HEK293 (cell line): ENCODE data around the gene IPO9.

Source experiments
- CTCF ChIA-PET: fragments of 350-600 bp; formaldehyde crosslinking; extraction: SDS; loops from one replicate; lab custom pipeline; 2021; ENCODE audit warnings: antibody characterized with exemption; lab: Yijun Ruan, JAX
- POLR2A ChIA-PET: fragments of 300-600 bp; formaldehyde crosslinking; extraction: SDS; loops from one replicate; lab custom pipeline; 2020; ENCODE audit warnings: antibody characterized with exemption, inconsistent platforms; lab: Yijun Ruan, JAX
- H3K27ac ChIP-seq: fragments of 200-500 bp; sonication (Bioruptor generic); 2 replicates; pipeline ENCODE4 v1.5.1; 2014; ENCODE audit warnings: low read depth, low read length, control low read depth, inconsistent platforms; ENCODE audit errors: extremely low read depth
- H3K36me3 ChIP-seq, 2 experiments: fragments of 200-500 bp in 1 of 2; sonication (Bioruptor generic) in 1 of 2; 1 replicate in 1 of 2; 2 replicates in 1 of 2; pipeline ENCODE4 v1.5.1; 2014 to 2017; ENCODE audit warnings: inconsistent platforms in 2 of 2, low read length in 2 of 2; ENCODE audit not compliant: control insufficient read depth in 2 of 2, insufficient read depth in 1 of 2
- H3K4me1 ChIP-seq: fragments of 200-500 bp; sonication (Bioruptor generic); 2 replicates; pipeline ENCODE4 v1.5.1; 2014; ENCODE audit warnings: mild to moderate bottlenecking, low read length, inconsistent platforms; ENCODE audit not compliant: control insufficient read depth, insufficient read depth
- H3K4me3 ChIP-seq: 2 replicates; pipeline ENCODE4 v1.5.1; 2011; ENCODE audit warnings: low read depth, mild to moderate bottlenecking, control low read depth, low read length, moderate library complexity
- H3K9me3 ChIP-seq: fragments of 200-500 bp; sonication (Bioruptor generic); 2 replicates; pipeline ENCODE4 v1.5.1; 2014; ENCODE audit warnings: low read depth, low read length, inconsistent platforms; ENCODE audit not compliant: control insufficient read depth, insufficient read depth
- EGR2 ChIP-seq: fragments of 450-650 bp; formaldehyde crosslinking; IDR thresholded peaks from 2 replicates; pipeline ENCODE4 v1.5.1; 2016; ENCODE audit warnings: low read depth, missing biosample characterization, missing genetic modification characterization
- KLF17 ChIP-seq: fragments of 450-650 bp; formaldehyde crosslinking; IDR thresholded peaks from 2 replicates; pipeline ENCODE4 v1.5.1; 2016; ENCODE audit warnings: missing biosample characterization, missing genetic modification characterization
- REPIN1 ChIP-seq: fragments of 450-650 bp; formaldehyde crosslinking; IDR thresholded peaks from 2 replicates; pipeline ENCODE4 v1.5.1; 2017; ENCODE audit warnings: missing biosample characterization, missing genetic modification characterization, low read depth
- ZIC2 ChIP-seq: fragments of 450-650 bp; formaldehyde crosslinking; IDR thresholded peaks from 2 replicates; pipeline ENCODE4 v1.5.1; 2016; ENCODE audit warnings: missing biosample characterization, missing genetic modification characterization
- ZNF155 ChIP-seq: fragments of 450-650 bp; formaldehyde crosslinking; IDR thresholded peaks from 2 replicates; pipeline ENCODE4 v1.5.1; 2016; ENCODE audit warnings: missing biosample characterization, missing genetic modification characterization
- ZNF223 ChIP-seq: fragments of 450-650 bp; formaldehyde crosslinking; IDR thresholded peaks from 2 replicates; pipeline ENCODE4 v1.5.1; 2016; ENCODE audit warnings: missing biosample characterization, missing genetic modification characterization
- ZNF24 ChIP-seq: fragments of 450-650 bp; formaldehyde crosslinking; IDR thresholded peaks from 2 replicates; pipeline ENCODE4 v1.5.1; 2016; ENCODE audit warnings: missing biosample characterization, missing genetic modification characterization
- ZNF341 ChIP-seq: fragments of 450-650 bp; formaldehyde crosslinking; IDR thresholded peaks from 2 replicates; pipeline ENCODE4; 2016; ENCODE audit warnings: low read depth, missing biosample characterization, missing genetic modification characterization
- ZNF488 ChIP-seq: fragments of 450-650 bp; formaldehyde crosslinking; IDR thresholded peaks from 2 replicates; pipeline ENCODE4 v1.5.1; 2016; ENCODE audit warnings: missing biosample characterization, missing genetic modification characterization
- ZNF558 ChIP-seq: fragments of 450-650 bp; formaldehyde crosslinking; IDR thresholded peaks from 2 replicates; pipeline ENCODE4 v1.5.1; 2016; ENCODE audit warnings: missing biosample characterization, missing genetic modification characterization
- ZNF600 ChIP-seq: fragments of 450-650 bp; formaldehyde crosslinking; IDR thresholded peaks from 2 replicates; pipeline ENCODE4 v1.5.1; 2016; ENCODE audit warnings: missing biosample characterization, missing genetic modification characterization
- ZNF664 ChIP-seq: fragments of 450-650 bp; formaldehyde crosslinking; IDR thresholded peaks from 2 replicates; pipeline ENCODE4 v1.5.1; 2016; ENCODE audit warnings: missing biosample characterization, missing genetic modification characterization
- ZNF707 ChIP-seq: fragments of 450-650 bp; formaldehyde crosslinking; IDR thresholded peaks from 2 replicates; pipeline ENCODE4 v1.5.1; 2016; ENCODE audit warnings: missing biosample characterization, missing genetic modification characterization
- ZNF837 ChIP-seq: fragments of 450-650 bp; formaldehyde crosslinking; IDR thresholded peaks from 2 replicates; pipeline ENCODE4 v1.5.1; 2016; ENCODE audit warnings: missing biosample characterization, missing genetic modification characterization
- TF ChIP-seq, protein P1 (sequence below): fragments of 450-650 bp; formaldehyde crosslinking; IDR thresholded peaks from 2 replicates; pipeline ENCODE4 v1.5.1; 2016; ENCODE audit warnings: missing biosample characterization, missing genetic modification characterization
- TF ChIP-seq, protein P2 (sequence below): fragments of 450-650 bp; formaldehyde crosslinking; IDR thresholded peaks from 2 replicates; pipeline ENCODE4 v1.5.1; 2016; ENCODE audit warnings: missing biosample characterization, missing genetic modification characterization
- TF ChIP-seq, protein P3 (sequence below): fragments of 450-650 bp; formaldehyde crosslinking; IDR thresholded peaks from 2 replicates; pipeline ENCODE4 v1.5.1; 2016; ENCODE audit warnings: missing biosample characterization, missing genetic modification characterization

The IPO9 gene

GRCh38 chr1:201781437-201781836, 47.5 kb upstream of the IPO9 start (continued):
- TF ChIP-seq KLF17 (tag by site-specific recombination) (no peak), ZNF664 (tag by site-specific recombination) (no peak), ZNF341 (tag by site-specific recombination) (no peak)
- TF ChIP-seq, all 188 proteins: peak for 0

DNA sequence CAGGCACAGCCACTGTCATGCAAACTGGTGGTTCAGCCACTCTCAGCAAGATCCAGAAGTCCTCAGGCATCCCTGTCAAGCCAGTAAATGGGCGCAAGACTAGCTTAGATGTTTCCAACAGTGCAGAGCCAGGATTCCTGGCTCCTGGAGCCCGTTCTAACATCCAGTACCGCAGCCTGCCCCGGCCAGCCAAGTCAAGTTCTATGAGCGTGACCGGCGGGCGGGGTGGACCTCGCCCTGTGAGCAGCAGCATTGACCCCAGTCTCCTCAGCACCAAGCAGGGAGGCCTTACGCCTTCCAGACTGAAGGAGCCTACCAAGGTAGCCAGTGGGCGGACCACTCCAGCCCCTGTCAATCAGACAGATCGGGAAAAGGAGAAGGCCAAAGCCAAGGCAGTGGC, 46.6 kb upstream of the IPO9 start:
- Histone ChIP-seq H3K4me1 (peaks cover 9% of the 10 kb centered on the region; the same call in 1 of the 2 replicates), H3K36me3 (peaks cover 0 to 49% of the 10 kb centered on the region in 2 experiments; a peak in 2 of 3 replicates), H3K27ac (no peak overlapping the region)
- CTCF ChIA-PET: interaction anchor here (1.5 to 18.0 kb wide), 3 partner anchors 8 to 70 kb away, joined by 4 to 593 read pairs (median 21); no protein-coding TSS in a partner anchor
- TF ChIP-seq EGR2 (no peak), ZNF558 (no peak), ZNF488 (no peak), ZIC2 (tag by site-specific recombination) (no peak), ZNF155 (no peak), ZNF600 (tag by site-specific recombination) (no peak), ZNF837 (tag by site-specific recombination) (no peak), REPIN1 (tag by site-specific recombination) (no peak), ZNF223 (tag by site-specific recombination) (no peak)
- TF ChIP-seq, protein P1, sequence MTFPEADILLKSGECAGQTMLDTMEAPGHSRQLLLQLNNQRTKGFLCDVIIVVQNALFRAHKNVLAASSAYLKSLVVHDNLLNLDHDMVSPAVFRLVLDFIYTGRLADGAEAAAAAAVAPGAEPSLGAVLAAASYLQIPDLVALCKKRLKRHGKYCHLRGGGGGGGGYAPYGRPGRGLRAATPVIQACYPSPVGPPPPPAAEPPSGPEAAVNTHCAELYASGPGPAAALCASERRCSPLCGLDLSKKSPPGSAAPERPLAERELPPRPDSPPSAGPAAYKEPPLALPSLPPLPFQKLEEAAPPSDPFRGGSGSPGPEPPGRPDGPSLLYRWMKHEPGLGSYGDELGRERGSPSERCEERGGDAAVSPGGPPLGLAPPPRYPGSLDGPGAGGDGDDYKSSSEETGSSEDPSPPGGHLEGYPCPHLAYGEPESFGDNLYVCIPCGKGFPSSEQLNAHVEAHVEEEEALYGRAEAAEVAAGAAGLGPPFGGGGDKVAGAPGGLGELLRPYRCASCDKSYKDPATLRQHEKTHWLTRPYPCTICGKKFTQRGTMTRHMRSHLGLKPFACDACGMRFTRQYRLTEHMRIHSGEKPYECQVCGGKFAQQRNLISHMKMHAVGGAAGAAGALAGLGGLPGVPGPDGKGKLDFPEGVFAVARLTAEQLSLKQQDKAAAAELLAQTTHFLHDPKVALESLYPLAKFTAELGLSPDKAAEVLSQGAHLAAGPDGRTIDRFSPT (tag by site-specific recombination): no peak
- TF ChIP-seq, protein P2, sequence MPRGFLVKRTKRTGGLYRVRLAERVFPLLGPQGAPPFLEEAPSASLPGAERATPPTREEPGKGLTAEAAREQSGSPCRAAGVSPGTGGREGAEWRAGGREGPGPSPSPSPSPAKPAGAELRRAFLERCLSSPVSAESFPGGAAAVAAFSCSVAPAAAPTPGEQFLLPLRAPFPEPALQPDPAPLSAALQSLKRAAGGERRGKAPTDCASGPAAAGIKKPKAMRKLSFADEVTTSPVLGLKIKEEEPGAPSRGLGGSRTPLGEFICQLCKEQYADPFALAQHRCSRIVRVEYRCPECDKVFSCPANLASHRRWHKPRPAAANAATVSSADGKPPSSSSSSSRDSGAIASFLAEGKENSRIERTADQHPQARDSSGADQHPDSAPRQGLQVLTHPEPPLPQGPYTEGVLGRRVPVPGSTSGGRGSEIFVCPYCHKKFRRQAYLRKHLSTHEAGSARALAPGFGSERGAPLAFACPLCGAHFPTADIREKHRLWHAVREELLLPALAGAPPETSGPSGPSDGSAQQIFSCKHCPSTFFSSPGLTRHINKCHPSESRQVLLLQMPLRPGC (tag by site-specific recombination): no peak
- TF ChIP-seq, protein P3, sequence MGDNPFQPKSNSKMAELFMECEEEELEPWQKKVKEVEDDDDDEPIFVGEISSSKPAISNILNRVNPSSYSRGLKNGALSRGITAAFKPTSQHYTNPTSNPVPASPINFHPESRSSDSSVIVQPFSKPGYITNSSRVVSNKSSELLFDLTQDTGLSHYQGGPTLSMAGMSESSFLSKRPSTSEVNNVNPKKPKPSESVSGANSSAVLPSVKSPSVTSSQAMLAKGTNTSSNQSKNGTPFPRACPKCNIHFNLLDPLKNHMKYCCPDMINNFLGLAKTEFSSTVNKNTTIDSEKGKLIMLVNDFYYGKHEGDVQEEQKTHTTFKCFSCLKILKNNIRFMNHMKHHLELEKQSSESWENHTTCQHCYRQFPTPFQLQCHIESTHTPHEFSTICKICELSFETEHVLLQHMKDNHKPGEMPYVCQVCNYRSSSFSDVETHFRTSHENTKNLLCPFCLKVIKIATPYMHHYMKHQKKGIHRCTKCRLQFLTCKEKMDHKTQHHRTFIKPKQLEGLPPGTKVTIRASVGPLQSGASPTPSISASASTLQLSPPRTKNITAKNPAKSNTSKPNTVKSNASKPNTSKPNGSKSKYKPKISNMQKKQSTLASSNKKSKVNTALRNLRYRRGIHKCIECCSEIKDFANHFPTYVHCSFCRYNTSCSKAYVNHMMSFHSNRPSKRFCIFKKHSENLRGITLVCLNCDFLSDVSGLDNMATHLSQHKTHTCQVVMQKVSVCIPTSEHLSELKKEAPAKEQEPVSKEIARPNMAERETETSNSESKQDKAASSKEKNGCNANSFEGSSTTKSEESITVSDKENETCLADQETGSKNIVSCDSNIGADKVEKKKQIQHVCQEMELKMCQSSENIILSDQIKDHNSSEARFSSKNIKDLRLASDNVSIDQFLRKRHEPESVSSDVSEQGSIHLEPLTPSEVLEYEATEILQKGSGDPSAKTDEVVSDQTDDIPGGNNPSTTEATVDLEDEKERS (tag by site-specific recombination): no peak
- TF ChIP-seq, all 188 proteins: peak for 0
- no peaks in the 10 kb centered on the region for H3K9me3 ChIP-seq
- no peak overlapping the region for H3K4me3 ChIP-seq
- POLR2A ChIA-PET: no interaction called here

GRCh38 chr1:201783058-201783457, 45.9 kb upstream of the IPO9 start:
- Histone ChIP-seq H3K4me1 (peaks cover 9% of the 10 kb centered on the region; the same call in 1 of the 2 replicates), H3K36me3 (peaks cover 0 to 56% of the 10 kb centered on the region in 2 experiments; a peak in 2 of 3 replicates), H3K9me3 (no peaks in the 10 kb centered on the region), H3K4me3 (no peak overlapping the region), H3K27ac (no peak overlapping the region)
- TF ChIP-seq ZNF707 (no peak), ZNF24 (tag by site-specific recombination) (no peak)
- CTCF ChIA-PET: interaction anchor here (1.0 to 18.0 kb wide), 4 partner anchors 10 to 301 kb away, joined by 3 to 593 read pairs (median 12); no protein-coding TSS in a partner anchor
- POLR2A ChIA-PET: no interaction called here
